Measurements from ENCODE around the gene KCTD16.

Gene KCTD16

DNA sequence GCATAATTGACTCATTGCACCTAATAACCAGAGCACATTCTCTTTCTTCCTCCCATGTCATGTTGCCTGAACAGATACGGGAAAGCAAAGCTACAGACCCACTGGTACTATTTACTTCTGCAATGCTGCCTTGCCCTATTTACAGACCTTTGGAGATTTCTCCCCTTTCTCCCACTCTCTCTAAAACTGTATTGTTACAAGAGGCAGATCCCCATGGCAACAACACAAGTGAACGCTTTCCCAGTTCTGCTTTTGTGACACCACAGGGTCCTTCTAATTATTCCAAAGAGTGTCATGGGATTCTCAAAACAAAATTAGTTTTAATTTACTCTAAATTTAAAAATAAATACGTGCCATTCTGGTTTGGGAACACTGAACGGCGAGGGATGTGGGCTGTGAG, 104.7 kb downstream of the KCTD16 start:
- ChIA-PET CTCF (no interaction called here), POLR2A (no interaction called here)
- TF ChIP-seq, protein P1, sequence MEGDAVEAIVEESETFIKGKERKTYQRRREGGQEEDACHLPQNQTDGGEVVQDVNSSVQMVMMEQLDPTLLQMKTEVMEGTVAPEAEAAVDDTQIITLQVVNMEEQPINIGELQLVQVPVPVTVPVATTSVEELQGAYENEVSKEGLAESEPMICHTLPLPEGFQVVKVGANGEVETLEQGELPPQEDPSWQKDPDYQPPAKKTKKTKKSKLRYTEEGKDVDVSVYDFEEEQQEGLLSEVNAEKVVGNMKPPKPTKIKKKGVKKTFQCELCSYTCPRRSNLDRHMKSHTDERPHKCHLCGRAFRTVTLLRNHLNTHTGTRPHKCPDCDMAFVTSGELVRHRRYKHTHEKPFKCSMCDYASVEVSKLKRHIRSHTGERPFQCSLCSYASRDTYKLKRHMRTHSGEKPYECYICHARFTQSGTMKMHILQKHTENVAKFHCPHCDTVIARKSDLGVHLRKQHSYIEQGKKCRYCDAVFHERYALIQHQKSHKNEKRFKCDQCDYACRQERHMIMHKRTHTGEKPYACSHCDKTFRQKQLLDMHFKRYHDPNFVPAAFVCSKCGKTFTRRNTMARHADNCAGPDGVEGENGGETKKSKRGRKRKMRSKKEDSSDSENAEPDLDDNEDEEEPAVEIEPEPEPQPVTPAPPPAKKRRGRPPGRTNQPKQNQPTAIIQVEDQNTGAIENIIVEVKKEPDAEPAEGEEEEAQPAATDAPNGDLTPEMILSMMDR (IDR thresholded peaks at IDR 0.05; ENCODE audit: control extremely low read depth, extremely low read depth, low read depth, missing control alignments), result no peak
- no peak for DNase-seq (ENCODE audit: extremely low spot score)

DNA sequence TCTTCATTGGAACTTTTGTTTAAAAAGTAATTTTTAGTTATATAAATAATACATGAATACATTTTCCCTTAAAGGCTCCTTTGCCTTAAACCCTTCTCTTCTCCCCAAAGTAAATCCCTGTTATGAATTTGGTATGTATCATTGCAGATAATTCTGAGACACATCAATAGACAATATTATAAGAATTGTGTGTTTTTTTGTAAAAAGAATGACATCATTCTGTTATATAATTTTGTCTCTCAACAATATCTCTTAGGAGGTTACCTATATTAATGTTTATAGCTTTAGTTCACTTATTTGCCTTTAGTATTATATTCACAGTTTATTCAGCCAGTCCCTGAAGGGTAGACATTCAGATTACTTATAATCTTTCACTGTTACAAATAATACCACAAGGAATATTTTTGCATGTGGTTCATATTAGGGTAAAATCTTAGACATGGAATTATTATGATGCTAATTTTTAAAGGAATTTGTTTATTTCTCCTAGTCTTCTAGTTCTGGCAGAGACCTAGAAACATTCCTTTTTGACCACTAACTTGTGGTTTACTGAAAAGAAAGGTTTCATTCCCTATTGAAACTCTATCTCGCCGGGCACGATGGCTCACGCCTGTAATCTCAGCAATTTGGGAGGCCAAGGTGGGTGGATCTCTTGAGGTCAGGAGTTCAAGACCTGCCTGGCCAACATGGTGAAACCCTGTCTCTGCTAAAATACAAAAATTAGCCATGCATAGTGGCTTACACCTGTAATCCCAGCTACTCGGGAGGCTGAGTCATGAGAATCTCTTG, 105.6 kb downstream of the KCTD16 start:
- TF ChIP-seq, protein P1 (IDR thresholded peaks at IDR 0.05; ENCODE audit: control extremely low read depth, extremely low read depth, low read depth, missing control alignments), result no peak
- CTCF ChIA-PET, result interaction anchor here (1.4 kb wide), 1 partner anchor 13 kb away, joined by 6 read pairs; no protein-coding TSS in a partner anchor
- no peak for DNase-seq (ENCODE audit: extremely low spot score)
- POLR2A ChIA-PET, result no interaction called here

DNA sequence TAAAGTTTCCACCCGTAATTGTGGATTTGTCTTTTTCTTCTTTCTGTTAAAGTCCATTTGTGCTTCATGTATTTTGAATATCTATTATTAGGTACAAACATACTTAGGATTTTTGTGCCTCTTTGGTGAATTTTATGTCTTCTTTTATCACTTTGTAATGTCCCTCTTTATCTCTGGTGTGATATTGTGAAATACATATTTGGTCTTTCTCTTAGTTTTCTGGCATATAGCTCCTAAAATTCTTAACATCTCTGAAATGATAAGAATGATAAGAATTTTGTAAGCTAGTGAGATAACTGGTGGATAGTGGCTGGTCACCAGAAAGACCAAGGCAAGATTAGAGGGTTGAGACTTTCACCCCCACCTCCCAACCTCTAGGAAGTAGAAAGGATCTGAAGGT, 111.1 kb downstream of the KCTD16 start:
- ChIA-PET POLR2A (no interaction called here), CTCF (interaction anchor here (1.1 kb wide), 1 partner anchor 12 kb away, joined by 3 read pairs; no protein-coding TSS in a partner anchor)
- no peak for DNase-seq (ENCODE audit: extremely low spot score)
- TF ChIP-seq, protein P1 (IDR thresholded peaks at IDR 0.05; ENCODE audit: control extremely low read depth, extremely low read depth, low read depth, missing control alignments), result no peak

DNA sequence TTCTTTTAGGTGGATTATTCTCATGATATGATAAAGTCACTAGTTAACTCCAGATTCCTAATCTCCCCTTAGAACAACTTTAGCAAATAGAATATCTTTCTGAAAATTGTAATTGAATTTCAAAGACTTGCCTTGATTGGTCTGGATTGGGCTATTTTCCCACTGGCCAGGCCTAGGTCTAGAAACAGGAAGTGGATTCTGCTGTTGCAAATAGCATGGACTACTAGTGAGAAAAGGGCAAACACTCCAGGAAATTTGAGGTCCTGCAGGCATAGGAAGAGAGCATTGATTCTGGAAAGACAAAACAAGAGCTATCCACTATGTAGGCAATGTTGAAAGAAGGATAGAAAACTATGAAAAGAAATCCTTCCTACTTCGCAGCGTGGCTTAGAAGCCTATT, 113.4 kb downstream of the KCTD16 start:
- ChIA-PET CTCF (interaction anchor here (1.2 to 1.3 kb wide), 2 partner anchors 10 to 16 kb away, joined by 3 to 4 read pairs; no protein-coding TSS in a partner anchor), POLR2A (no interaction called here)
- TF ChIP-seq, protein P1 (IDR thresholded peaks at IDR 0.05; ENCODE audit: control extremely low read depth, extremely low read depth, low read depth, missing control alignments), result no peak

DNA sequence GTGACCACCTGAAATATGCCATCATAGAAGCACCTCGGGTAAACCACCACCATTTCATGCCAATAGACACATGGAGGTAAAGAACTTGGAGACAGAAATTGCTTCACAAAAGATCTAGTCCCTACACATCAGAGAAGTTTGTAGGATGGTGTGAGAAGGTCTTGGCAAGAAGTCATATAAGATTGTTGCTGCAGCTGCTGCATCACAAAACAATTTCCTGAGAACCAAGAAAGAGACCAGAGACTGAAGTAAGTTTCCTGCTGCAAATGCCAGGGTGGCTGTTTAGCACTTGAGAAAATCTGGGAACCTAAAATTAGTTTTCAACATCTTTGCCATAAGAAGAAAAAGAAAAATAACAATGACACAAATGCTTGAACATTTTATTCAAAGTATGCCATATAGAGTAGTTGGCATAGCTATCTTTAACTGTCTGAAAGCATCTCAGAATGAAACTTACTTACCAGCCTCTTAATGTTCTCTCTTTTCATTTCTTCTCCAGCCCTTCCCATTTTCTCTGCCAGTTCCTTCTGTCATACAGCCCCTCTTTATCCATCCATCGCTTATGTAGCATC, 114.3 kb downstream of the KCTD16 start:
- POLR2A ChIA-PET, result no interaction called here
- CTCF ChIA-PET, result no interaction called here
- DNase-seq (ENCODE audit: extremely low spot score), result no peak
- TF ChIP-seq, protein P1 (IDR thresholded peaks at IDR 0.05; ENCODE audit: control extremely low read depth, extremely low read depth, low read depth, missing control alignments), result no peak

More for the DNA sequence above, 113.4 kb downstream of the KCTD16 start:
- DNase-seq (ENCODE audit: extremely low spot score), result no peak

DNA sequence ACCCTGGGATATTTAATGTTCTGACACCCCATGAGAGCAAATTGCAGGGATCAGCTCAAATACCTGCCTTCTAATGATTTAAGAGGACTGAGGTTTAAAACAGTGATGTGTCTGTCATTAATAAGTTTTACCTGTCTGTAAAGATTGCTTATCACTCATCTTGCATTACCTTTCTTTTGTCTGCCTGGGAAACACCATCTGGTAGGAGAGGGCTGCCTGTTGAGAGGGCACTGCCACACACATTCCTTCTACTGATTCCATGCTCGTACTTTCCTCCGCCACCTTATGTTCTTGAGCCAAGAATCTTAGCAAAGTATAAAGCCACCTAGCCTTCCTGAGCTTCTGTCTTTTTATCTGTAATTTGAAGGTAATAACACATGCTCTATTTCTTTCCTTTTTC, 118.6 kb downstream of the KCTD16 start:
- TF ChIP-seq, protein P1 (IDR thresholded peaks at IDR 0.05; ENCODE audit: control extremely low read depth, extremely low read depth, low read depth, missing control alignments), result no peak
- CTCF ChIA-PET, result interaction anchor here (1.2 kb wide), 1 partner anchor 12 kb away, joined by 6 read pairs; no protein-coding TSS in a partner anchor
- no peak for DNase-seq (ENCODE audit: extremely low spot score)
- POLR2A ChIA-PET, result no interaction called here

All from GM10248 (cell line).